ENCODE results near the gene MYL7. TPM values are rescaled to one million over a fixed set of nuclear protein-coding genes. Genes with fewer than 3 reads are reported as not detected.

Gene MYL7
- total RNA-seq, 4 donors from 2014 or later, result not detected

DNA sequence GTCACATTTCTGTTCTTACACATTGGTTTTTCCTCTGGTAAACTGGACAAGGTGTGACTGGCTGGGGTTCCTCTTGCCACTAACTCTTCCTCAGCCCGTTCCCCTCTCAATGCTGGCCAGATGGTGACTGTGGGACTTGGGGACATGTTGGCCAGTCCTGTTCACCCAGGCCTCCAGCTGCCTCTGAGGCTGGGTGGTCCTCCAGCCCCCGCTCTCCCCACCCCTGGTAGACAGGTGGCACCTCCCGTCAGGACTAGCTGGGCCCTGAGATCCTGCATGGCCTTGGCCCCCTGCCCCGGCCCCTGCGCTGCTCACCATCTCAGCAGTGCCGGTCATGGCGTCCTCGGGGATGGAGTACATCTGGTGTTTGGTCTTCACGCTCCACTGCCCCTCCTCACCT lies 10.8 kb upstream of the MYL7 start:
- no CpG with 5 or more reads among the region's 9 CpGs for WGBS, 2 donors (ENCODE audit: low coverage in 1 of 2)
- Histone ChIP-seq H3K36me3 (no peaks in the 10 kb centered on the region), H3K4me1 (no peaks in the 10 kb centered on the region), H3K27me3 (no peaks in the 10 kb centered on the region), H3K4me3 (no peak overlapping the region), H3K9me3 (no peaks in the 10 kb centered on the region), H3K27ac (no peak overlapping the region)
- TF ChIP-seq POLR2A (IDR thresholded peaks at IDR 0.05), result no peak
- TF ChIP-seq, protein P1, sequence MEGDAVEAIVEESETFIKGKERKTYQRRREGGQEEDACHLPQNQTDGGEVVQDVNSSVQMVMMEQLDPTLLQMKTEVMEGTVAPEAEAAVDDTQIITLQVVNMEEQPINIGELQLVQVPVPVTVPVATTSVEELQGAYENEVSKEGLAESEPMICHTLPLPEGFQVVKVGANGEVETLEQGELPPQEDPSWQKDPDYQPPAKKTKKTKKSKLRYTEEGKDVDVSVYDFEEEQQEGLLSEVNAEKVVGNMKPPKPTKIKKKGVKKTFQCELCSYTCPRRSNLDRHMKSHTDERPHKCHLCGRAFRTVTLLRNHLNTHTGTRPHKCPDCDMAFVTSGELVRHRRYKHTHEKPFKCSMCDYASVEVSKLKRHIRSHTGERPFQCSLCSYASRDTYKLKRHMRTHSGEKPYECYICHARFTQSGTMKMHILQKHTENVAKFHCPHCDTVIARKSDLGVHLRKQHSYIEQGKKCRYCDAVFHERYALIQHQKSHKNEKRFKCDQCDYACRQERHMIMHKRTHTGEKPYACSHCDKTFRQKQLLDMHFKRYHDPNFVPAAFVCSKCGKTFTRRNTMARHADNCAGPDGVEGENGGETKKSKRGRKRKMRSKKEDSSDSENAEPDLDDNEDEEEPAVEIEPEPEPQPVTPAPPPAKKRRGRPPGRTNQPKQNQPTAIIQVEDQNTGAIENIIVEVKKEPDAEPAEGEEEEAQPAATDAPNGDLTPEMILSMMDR (IDR thresholded peaks at IDR 0.05), result no peak
- no peak for TF ChIP-seq EP300 (IDR thresholded peaks at IDR 0.05)
- no peak for TF ChIP-seq POLR2AphosphoS5 (IDR thresholded peaks at IDR 0.05)
- ATAC-seq, result no peak

DNA sequence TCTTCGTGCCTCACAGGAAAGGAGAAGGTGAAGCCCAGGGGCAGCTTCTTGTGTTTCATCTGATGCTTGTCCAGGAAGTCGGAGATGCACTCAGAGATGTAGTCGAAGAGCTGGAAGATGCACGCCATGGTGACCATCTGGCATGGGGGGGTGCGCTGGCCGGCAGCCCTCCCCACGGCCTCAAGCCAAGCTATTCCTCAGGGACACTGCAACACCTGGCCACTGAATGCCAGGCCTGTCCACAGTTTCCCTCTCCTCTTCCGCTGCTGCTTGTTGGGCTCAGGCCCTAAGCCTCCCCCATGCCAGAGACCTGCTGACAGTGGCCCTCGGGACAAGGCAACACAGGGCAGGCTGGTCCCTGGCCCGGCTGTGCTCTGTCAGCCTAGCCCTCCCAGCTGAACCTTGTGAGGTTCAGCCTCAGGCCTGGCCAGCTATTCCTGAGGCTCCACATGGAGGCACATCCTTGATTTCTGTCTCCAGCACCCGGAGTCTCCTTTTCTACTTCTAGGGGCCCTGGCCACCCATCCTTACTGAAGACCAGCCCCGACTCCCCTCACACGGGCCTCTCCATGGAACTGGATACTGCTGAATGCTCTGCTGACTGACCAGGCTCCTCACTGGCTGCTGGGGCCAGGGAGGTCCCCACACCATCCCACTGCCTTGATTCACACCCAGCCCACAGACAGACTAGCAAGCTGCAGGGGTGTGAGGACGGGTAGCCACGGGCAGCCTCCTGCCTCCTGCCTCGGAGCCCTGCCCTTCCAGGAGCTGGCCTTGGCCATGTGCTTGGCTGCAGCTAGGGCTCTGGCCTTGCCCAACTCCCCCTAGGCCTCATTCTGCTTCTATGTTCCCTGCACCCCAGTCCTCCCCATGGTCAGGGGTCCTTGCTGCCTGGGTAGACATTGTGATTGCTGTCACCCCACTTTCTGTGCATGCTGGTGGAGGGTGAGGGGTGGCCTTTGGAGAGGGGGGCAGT lies 10.1 kb upstream of the MYL7 start:
- TF ChIP-seq EP300 (IDR thresholded peaks at IDR 0.05) (no peak), POLR2AphosphoS5 (IDR thresholded peaks at IDR 0.05) (no peak), POLR2A (IDR thresholded peaks at IDR 0.05) (no peak)
- TF ChIP-seq, protein P1 (IDR thresholded peaks at IDR 0.05), result no peak

DNA sequence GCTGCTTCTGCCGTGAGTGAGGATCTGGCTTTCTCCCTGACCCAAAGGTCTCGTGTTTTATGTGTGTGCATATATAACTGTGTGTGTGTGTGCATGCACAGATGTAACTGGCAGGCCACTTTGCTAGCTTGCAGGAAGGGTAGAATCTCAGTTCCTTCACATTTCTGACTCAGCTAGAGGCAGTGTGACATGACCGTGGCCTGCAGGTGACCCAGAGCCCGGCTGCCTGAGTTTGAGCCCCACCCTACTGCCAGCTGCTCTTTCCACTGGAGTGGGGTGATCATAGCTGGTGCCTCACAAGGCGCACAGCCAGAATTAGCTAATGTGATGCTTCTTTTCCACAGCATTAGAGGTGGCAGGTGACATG lies 9.3 kb upstream of the MYL7 start:
- TF ChIP-seq POLR2AphosphoS5 (IDR thresholded peaks at IDR 0.05), result no peak
- no peak for TF ChIP-seq EP300 (IDR thresholded peaks at IDR 0.05)
- TF ChIP-seq, protein P1 (IDR thresholded peaks at IDR 0.05), result no peak
- no peak for TF ChIP-seq POLR2A (IDR thresholded peaks at IDR 0.05)
- ATAC-seq, result no peak
- H3K4me1 ChIP-seq, result peaks cover 0 to 15% (median 9%) of the 10 kb centered on the region in 3 donors
- H3K27ac ChIP-seq, result no peak overlapping the region
- no peaks in the 10 kb centered on the region for H3K36me3 ChIP-seq
- H3K9me3 ChIP-seq, result no peaks in the 10 kb centered on the region
- 67 to 80% methylated on average over 1 to 2 of the region's 5 CpGs for WGBS, 2 donors (ENCODE audit: low coverage in 1 of 2)
- peaks cover 11% of the 10 kb centered on the region for H3K27me3 ChIP-seq
- no peak overlapping the region for H3K4me3 ChIP-seq

More for the DNA sequence above, 10.1 kb upstream of the MYL7 start:
- H3K4me1 ChIP-seq, result peaks cover 0 to 7% (median 4%) of the 10 kb centered on the region in 3 donors
- H3K9me3 ChIP-seq, result no peaks in the 10 kb centered on the region
- no peak for ATAC-seq
- whole genome bisulfite sequencing, 2 donors (ENCODE audit: low coverage in 1 of 2), result 78% methylated on average over 5 of the region's 16 CpGs; no CpG with 5 or more reads in 1 of the 2 donors
- H3K27me3 ChIP-seq, result peaks cover 3% of the 10 kb centered on the region
- H3K27ac ChIP-seq, result no peak overlapping the region
- H3K4me3 ChIP-seq, result no peak overlapping the region
- no peaks in the 10 kb centered on the region for H3K36me3 ChIP-seq

DNA sequence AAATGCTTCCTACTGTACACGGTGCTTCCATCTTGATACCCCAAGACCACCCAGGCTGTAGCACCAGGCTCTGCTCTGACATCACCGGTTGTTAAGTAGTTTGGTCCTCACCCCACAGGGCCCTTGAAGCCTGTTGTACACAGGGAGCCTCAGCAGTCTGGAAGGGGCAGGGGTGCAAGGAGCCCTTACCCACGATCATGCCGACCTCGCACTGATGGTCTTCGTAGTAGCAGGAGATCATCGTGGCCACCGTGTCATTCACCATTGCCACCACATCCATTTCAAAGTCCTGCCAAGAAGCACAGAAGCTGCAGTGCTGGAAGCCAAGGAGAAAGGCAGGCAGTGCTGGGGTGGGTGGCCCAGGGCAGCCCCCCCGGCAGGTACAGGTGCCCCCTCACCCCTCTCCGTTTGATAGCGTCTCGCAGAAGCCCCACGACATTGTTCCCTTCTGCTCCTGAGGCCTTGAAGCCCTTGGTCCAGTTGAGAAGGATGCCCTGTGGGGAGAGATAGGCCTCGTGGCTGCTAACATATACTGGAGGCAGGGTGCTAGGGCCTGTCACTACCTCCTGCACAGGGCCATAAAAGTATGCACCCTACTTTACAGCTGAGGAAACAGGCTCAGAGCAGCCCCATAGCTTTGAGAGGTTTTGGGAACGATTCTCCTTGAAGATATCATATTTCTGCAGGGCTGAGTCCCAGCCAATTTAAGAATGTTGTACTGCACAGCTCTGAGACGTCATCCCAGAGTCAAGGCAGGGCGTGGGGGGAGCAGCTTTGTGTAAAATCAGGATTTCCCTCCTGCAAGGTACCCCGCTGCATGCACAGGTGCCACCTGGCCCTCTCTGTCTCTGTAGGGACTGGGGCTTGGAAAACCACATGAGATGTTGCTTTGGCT lies 8.7 kb upstream of the MYL7 start:
- TF ChIP-seq POLR2AphosphoS5 (IDR thresholded peaks at IDR 0.05) (no peak), POLR2A (IDR thresholded peaks at IDR 0.05) (no peak), EP300 (IDR thresholded peaks at IDR 0.05) (no peak)
- TF ChIP-seq, protein P1 (IDR thresholded peaks at IDR 0.05), result no peak
- Histone ChIP-seq H3K27me3 (peaks cover 16% of the 10 kb centered on the region), H3K9me3 (no peaks in the 10 kb centered on the region), H3K36me3 (no peaks in the 10 kb centered on the region), H3K27ac (no peak overlapping the region), H3K4me3 (no peak overlapping the region), H3K4me1 (peaks cover 0 to 20% (median 14%) of the 10 kb centered on the region in 3 donors)
- 33% methylated on average over 4 of the region's 18 CpGs; no CpG with 5 or more reads in 1 of the 2 donors for WGBS, 2 donors (ENCODE audit: low coverage in 1 of 2)
- no peak for ATAC-seq

Measured in gastroesophageal sphincter (tissue), 4 donors.